NCI-H82 (cell line): Measurements from ENCODE around the gene FAM200C.

Experiments
- DNase-seq: peaks from one replicate; lab custom pipeline; 2025; lab: John Stamatoyannopoulos, UW

The FAM200C gene

GRCh38 chr5:160419458-160420330, 19.8 kb upstream of the FAM200C start:
- DNase-seq, result peak; percentile 67

GRCh38 chr5:160418561-160419457, 19.0 kb upstream of the FAM200C start, which contains the start of gene SLU7:
TSS of gene SLU7 (minus strand) at chr5:160419081. CDS start at chr5:160415294, 3,787 bp downstream.
- DNase-seq, result peak; percentile 95

GRCh38 chr5:160398806-160399205, 1.0 kb downstream of the FAM200C start:
- no peak for DNase-seq

- no peak for DNase-seq
Observed at GRCh38 chr5:160397492-160397891, 2.4 kb downstream of the FAM200C start.

GRCh38 chr5:160395111-160395510, 4.7 kb downstream of the FAM200C start:
- DNase-seq, result no peak

- peak; percentile 41 for DNase-seq
Observed at GRCh38 chr5:160390787-160391696, 8.8 kb downstream of the FAM200C start.

GRCh38 chr5:160387445-160387844, 12.4 kb downstream of the FAM200C start:
- DNase-seq, result no peak

- DNase-seq, result no peak
Observed at GRCh38 chr5:160385496-160385895, 14.4 kb downstream of the FAM200C start.

GRCh38 chr5:160384681-160385080, 15.2 kb downstream of the FAM200C start:
- DNase-seq, result no peak

- peak; percentile 42 for DNase-seq
Observed at GRCh38 chr5:160382346-160382745, 17.5 kb downstream of the FAM200C start.

- no peak for DNase-seq
Observed at GRCh38 chr5:160380041-160380440, 19.8 kb downstream of the FAM200C start.

- no peak for DNase-seq
Observed at GRCh38 chr5:160379511-160379910, 20.3 kb downstream of the FAM200C start.

- no peak for DNase-seq
Observed at GRCh38 chr5:160378330-160378729, 21.5 kb downstream of the FAM200C start.

GRCh38 chr5:160377651-160378050, 22.2 kb downstream of the FAM200C start:
- no peak for DNase-seq

- DNase-seq, result no peak
Observed at GRCh38 chr5:160376416-160376815, 23.4 kb downstream of the FAM200C start.

GRCh38 chr5:160375701-160376100, 24.2 kb downstream of the FAM200C start:
- no peak for DNase-seq

- DNase-seq, result no peak
Observed at GRCh38 chr5:160375166-160375565, 24.7 kb downstream of the FAM200C start.

GRCh38 chr5:160371294-160371693, 28.6 kb downstream of the FAM200C start:
- DNase-seq, result peak; percentile 40

- no peak for DNase-seq
Observed at GRCh38 chr5:160370713-160371034, 29.2 kb downstream of the FAM200C start.

- DNase-seq, result no peak
Observed at GRCh38 chr5:160369990-160370712, 29.7 kb downstream of the FAM200C start, which contains the start of gene C1QTNF2. TSS of gene C1QTNF2 (minus strand) at chr5:160370626. CDS start at chr5:160355011, 15,615 bp downstream.

- no peak for DNase-seq
Observed at GRCh38 chr5:160367885-160368284, 32.0 kb downstream of the FAM200C start.
